ENCODE results near the gene SPATS2L.

- TF ChIP-seq POLR2AphosphoS5 (IDR thresholded peaks at IDR 0.05; ENCODE audit: low read depth, low read length) (no peak), POLR2A (IDR thresholded peaks at IDR 0.05; ENCODE audit: low read depth, low read length) (no peak), TAF1 (IDR thresholded peaks at IDR 0.05; ENCODE audit: borderline replicate concordance, low read depth, low read length) (no peak)
Measured at GRCh38 chr2:200422071-200422470, 115.6 kb downstream of the SPATS2L start.

All from GM12892 (cell line).